Suppressor macrophage (primary cell): ENCODE measurements around the gene DCHS2.
A peak's percentile ranks its signal among the peaks of the same experiment; 100 is the strongest.

Source experiments
- DNase-seq, 4 experiments: peaks; one replicate each; pipeline ENCODE4 v3.0.0-alpha.2; 2020 to 2022

DCHS2 gene

DNA sequence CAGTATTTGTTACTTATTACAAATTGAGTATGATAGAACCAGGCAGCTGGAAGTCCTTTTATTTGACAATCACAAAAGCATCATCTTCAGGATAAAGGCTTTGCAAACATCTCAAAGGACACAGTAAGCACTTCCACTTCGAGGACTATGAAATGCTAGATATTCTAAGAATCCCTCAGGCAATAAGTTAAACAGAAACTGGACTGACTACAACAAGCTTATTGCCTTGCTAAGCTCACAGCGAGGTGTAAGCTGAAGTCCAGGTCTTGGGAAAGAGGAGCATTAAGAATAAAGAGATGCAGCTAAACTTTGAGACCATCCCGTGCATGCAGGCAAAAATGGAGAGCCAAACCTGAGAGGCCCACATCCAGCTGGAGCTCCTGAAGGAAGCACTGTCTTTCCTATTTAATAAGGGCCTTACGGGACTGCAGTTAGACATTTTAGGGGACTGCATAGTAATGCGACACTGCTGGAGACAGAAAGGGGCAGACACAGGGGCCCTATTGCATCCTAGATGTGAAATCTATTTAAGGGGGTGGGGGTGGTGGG is 38.7 kb downstream of the DCHS2 start:
- no peak for DNase-seq

DNA sequence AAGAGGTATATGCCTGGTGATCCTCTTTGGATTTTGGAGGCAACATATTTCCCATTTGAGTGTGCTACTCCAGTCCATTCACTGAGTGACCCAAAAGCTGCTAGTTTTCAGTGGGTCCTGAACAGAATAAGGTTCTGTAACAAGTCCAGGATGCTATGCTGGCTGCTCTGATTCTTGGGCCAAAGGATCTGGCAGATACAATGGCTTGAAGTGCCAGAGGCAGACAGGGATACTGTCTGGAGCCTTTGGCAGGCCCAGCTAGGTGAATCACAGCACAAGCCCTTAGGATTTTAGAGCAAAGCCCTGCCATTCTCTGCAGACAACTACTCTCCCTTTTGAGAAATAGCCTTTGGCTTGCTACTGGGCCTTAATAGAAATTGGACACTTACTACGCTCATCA is 40.6 kb downstream of the DCHS2 start:
- no peak for DNase-seq

DNA sequence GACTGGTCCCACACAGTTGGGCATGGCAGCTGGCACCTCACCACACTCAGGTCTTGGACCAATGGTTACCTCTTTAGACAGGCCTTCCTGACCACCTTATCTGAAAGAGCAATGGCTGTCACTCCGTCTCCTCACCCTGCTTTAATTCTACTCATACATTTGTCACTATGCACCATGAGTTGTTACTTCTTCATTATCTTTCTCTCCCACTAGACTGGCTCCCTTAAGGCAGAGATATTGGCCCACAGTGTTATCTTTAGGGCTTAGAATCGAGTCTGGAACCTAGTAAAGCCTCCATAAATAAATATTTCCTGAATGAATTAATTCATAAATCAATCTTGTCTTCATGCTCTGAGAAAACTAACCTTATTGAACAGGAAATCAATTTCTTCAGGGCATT is 46.6 kb downstream of the DCHS2 start:
- no peak for DNase-seq

DNA sequence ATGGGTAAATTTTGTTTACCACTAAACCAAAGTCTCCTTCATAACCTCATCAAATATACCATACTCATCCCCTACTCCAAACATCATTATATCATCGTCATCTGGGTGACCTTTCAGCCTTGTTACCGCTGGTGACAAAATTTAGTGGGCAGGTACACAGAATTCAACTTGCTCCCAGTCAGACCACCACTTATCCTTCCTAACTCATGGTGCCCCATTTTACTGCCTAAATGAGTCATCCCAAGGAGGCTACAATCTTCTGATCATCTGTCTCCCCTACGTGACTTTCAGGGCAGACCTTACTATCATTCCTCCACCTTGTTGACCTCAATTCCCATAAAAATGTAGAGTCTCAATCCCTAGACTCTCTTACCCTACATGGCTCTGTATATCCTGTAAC is 49.6 kb downstream of the DCHS2 start:
- DNase-seq, result no peak

DNA sequence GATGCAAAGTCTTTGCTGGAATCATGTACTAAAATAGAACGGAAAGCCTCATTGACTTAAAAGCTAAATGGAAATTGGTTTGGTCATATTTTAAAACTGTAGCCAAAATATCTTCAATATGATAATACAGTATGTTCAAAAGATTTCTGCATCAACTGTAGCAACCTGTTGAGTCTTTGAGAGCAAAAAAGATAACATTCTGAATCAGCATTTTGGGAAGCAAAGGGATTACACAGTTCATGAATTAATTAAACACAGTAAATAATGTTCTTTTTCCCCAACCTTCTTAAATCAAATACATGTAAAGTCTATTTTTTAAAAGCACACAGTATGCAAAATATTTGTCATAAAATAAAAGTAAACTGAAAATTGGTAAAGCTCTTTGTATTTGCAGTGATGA is 50.5 kb downstream of the DCHS2 start:
- DNase-seq, result no peak

DNA sequence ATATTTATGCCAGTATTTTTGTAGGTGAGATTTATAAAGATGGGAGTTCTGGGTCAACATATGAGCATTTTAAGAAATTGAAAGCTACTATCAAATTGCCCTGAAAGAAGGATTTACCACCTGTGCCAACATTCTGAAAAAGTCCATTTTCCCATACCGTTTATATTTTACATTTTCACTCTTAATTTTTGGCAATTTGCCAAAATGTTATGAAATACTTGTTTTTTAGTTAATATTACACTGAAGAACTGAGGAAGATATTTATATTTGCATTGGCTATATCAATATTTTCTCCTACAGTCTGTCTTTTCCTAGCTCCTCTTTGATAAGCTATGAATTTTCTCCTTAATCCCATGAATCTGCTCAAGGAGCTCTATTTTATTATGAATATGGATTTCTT is 52.4 kb downstream of the DCHS2 start:
- no peak for DNase-seq

DNA sequence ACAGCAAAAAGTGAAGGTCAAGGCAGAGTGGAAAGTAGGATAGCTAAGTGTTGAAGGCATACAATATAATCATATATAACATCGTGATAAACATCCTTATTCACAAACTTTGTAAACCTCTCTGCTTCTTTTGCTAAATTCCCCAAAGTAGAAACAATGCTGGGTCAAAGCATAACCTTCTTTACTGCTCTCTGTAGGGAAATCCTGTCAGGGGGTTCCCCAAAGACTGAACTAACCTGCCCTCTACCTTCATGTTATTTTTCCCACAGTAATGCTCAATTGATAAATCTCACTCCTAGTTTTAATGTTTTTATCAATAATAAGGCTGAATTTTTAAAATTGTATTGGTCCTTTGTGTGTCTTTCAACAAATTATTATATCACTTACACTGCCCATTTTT is 55.7 kb downstream of the DCHS2 start:
- DNase-seq, result no peak

DNA sequence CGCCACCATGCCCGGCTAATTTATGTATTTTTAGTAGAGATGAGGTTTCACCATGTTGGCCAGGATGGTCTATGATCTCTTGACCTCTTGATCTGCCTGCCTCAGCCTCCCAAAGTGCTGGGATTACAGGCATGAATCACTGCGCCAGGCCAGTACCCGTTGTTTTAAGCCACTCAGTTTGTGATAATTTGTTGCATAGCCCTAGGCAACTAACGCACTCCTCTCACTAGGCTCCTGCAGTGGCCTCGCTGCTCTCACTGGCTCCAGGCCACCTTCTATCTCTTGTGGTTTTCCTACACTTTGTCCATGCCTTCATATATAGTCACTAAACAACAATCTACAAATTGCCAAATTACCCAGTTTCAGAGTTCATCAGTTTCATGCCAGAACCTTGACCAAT is 58.1 kb downstream of the DCHS2 start:
- DNase-seq, result no peak

DNA sequence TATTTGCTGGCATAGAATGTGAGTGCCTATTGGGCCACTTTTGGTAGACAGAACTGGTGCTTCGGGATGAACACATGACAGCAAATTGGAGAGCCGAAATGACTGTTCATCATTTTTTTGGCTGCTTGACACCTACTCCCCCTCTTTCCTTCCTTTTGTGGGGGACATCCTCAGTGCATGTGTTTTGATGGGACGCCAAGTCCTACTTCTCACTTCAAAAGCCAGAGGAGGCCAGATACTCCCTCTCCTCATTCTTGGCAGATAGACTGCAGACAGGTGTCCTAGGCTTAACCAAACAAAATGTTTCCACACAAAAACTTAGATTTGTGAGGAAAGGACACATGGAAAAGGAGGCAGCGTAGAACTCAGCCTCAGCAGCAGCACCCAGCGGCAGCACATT is 62.4 kb downstream of the DCHS2 start:
- DNase-seq, result no peak

DNA sequence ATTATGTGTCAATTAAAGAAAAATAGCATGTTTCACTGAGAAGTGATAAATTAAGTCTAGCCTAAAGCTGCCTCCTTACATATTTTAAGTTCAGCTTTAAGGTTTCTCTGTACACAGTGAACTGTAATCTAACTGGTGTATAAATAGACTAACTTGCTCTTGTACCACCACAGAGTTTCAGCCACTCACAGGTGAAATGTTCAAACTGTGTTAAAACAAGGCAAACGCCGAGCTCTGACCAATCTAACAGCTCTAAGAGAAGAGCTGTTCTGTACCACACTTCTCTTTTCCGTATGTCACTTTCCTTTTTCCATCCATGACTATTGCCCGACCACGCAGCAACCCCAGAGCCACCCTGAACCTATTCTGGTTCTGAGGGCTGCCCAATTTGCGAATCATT is 64.5 kb downstream of the DCHS2 start:
- no peak for DNase-seq

DNA sequence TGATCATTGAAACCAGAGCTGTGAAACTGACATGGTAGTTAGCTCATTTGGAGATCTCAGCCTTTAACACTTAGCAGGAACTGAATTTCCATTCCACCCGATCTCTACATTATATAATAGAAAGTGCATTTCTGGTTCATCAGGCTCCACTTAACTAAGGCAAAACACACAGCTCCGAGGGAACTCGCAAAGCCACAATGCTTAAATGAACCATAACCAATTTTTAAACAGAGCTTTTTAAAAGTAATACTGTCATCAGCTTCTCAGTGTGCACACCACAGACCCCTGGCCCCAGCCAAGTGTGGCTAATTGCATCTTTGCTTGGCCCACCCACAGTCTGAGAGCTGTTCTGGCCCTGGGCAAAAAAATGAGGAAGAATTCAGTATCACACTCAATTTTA is 66.1 kb downstream of the DCHS2 start:
- DNase-seq, result no peak

DNA sequence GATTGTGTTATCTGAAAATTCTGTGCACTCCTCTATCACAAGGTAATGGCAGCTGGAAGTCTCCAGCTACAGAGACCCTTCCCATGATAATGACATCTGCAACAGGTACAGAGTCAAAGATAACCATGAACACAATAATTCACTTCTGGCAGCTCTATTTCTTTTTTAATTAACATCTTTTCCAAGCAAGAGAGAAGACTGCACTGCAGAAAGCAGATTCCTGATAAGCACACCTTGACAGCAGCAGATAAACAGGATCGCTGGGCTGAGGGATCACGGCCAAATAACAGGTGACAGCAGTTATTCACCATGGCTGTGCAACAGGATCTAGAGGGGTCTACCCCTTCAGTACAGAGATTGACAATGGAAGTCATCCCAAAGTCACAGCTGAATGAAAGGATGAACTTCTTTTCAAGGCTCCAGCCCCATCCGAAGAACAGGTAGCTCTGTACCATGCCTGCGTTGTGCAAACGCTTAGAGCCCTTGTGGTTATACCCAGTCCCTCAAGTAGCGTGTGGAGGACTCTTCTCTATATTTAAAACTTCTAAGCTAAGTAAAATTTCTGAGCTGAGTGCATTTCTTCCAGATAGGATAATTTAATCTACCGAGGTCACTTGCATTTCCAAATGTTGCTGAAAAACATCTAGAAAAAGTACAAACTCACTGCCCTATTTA is 66.7 kb downstream of the DCHS2 start:
- no peak for DNase-seq

DNA sequence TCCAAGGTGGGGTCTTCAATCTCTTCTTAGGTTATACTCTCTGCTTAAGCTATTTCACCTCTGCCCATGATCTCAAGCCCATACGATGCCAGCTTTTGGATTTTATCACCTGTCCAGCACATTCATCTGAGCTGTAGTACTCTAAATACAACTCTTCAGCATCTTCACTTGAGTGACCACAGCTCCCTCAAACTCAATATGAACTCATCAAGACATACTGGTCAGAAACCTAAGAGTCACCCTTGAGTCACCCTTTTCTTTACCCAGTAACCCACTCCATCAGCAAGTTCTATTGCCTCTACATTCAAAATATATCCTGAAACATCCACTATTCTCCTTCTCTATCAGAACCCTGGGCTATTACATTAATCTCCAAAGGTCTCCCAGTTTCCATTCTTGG is 69.4 kb downstream of the DCHS2 start:
- no peak for DNase-seq

DNA sequence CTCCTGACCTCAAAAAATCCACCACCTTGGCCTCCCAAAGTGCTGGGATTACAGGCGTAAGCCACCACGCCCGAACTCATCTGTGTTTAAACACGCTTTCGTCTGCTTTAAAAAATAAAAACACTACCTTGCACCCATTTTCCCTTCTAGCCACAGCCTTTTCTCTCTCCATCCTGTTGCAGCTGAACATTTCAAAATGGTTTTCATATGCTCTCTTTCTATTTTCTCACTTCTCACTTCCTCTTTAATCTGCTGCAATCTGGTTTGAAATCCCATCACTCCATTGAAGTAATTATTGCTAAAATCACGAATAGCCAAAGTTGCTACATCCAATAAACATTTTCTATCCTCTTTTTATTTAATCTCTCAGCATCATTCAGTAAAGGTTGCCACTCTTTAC is 70.0 kb downstream of the DCHS2 start:
- DNase-seq, result no peak

DNA sequence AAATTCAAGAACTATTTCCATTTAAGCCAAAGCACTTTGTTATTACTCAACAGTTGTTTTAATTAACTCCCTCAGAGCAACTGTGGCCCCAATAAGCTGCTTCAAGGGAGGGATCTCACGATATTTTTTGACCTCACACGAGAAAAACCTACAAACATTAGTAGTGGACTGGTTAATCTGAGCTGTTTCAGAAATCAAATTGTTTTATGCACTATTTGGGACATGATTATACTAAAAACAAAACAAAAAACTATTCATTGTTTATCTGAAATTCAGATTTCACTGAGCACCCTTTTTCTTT is 74.3 kb downstream of the DCHS2 start:
- no peak for DNase-seq

DNA sequence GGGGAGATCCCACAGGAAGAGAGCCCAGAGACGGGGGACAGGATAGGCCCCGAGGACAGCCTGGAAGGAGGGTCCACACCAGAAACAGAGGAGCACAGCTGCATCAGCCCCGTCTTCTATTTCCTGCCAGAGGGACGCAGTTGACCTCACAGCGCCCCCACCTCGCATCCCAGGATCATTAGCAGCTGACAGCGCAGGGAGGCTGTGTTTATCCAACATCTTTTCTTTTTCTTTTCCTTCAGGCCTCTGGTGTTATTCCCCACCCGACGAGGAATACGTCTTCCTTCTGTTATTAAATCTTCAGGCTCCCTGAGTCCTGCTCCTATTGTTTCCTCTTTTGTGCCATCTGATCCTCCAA is 75.4 kb downstream of the DCHS2 start:
- no peak for DNase-seq

DNA sequence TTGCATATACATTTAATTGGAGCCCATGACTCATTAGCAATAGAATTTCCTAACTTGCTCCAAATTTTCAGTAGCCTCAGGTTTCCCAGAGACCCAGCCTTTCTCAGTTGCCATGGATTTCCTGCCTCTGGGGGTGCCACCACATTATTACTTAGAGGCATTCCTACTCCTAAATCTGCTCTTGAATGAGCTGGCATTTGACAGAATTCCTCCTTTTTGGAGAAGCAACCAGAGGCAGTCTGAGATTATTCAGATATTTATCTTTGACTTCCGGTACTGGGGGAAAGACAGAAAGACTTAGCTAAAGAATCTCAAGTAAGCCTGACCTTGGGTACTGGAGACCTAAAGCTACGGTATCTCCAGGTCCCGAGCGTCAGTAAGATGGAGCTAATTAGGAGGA is 76.3 kb downstream of the DCHS2 start:
- no peak for DNase-seq

DNA sequence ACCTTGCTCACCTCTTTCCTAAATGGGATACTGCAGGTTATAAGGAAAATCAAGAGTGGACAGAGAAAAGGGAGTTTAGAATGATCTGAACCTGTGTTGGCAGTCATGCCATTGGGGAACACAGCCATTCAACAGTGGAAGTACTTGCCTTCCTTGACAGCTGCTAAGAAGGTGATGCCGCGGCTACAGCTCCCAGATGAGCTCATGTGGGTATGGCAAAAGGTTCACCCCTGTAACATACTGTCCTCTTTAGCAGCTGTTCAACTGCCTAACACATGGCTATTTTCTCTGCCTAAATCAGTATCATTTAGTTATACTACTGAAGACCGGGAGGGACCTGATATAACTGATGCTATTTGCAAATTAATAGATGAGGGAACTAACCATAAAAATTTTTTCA is 76.8 kb downstream of the DCHS2 start:
- DNase-seq, result no peak

DNA sequence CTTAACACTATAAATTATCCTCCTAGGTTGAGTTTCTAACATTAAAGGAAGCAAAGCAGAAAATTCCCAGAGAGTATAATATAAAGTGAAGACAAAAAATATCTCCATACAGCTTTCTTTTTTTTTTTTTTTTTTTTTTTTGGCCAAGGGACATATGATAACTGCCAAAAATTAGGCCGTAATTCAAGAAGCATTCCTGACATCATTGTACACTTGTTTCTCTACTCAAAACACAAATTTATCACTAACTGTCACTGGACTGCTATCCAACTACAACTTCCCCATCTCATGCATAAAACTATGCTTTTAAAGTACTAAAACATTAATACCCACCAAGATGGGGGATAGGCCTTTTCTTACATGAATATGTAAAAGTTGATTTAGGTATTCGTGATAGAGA is 77.2 kb downstream of the DCHS2 start:
- no peak for DNase-seq

DNA sequence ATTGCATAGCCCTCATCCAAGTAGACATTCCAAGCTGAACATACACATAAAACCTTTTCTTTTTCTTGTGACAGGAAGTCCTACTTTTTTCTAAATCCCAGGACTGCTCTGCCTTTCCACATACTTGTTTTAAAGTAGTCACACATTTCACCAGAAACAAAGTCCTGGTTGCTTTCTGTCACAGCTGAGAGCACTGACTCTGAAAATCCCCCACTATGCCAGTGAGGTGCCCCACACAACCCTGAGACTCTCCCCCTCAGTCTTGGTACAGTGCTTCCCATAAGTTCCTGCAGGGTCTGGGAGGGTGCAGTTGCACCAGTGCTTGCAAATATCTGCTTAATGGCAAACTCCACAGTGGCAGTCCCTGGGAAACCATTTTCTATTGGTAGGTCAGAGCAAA is 84.2 kb downstream of the DCHS2 start:
- DNase-seq, result no peak

DNA sequence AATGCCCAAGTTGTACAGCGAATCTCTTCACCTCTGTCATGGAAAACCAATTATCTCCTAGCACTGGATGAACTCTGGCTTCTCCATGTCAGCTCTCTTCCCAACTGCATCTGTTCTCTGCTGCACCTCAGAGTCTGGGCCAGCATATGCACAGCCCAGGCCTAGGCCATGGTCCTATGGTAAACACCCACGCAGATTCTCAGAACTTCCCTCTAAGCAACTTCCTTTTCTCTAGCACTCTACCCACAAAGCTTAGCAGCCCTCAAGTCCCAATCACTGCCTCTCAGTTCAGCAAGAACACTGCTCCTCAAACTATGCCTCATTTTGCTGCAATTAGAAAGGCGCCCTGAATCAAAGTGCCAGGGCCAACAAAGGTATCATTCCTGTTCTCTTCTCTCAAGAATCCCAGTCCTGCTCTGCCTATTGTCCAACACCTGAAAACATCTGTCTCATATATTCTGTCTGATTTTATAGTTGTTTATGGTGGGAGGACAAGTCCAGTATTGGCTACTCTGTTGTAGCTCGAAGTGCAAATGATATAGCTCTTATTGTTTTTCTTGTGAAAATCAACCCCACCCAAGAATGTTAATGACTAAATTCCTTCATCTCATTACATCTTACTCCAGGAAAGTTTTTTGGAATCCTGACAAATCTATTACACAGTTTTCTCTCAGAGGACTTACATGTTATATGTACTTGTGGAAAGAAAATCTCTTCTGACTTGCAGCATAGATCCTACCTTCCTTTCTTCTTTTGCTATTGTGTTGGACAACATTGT is 85.4 kb downstream of the DCHS2 start:
- peak; percentile 59 to 81 (median 70) for DNase-seq

DNA sequence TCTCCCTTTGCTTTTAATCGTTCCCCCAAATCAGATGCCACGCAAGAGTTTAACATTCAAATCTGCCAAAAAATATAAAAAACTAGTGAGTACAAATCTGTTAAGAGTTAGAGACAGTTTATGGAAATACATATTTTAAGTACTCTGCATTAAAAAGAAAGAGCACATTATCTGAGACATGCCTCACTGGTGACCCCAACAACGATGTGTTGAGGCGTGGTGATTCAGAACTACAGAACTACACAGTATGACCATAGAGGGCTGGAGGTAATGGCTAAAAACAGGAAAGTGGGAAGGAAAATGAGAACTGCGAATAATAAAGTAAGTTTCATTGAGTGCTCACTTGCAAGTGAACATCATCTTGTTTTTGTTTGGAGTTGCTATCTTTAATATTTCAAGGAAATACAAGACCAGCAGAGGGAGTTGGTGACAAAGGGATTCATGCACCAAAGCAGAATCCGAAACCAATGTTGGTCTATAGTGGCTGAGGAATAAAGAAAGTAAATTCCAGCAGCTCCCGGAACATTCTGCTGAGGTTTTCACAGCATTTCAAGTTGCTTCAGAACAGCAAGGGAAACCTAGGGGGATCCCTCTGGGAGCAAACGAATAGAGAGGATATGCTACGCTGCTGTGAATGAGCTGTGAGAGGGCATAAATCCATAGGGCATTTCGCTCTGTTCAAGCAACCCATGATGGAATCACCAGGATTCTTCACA is 92.2 kb downstream of the DCHS2 start:
- DNase-seq, result no peak

DNA sequence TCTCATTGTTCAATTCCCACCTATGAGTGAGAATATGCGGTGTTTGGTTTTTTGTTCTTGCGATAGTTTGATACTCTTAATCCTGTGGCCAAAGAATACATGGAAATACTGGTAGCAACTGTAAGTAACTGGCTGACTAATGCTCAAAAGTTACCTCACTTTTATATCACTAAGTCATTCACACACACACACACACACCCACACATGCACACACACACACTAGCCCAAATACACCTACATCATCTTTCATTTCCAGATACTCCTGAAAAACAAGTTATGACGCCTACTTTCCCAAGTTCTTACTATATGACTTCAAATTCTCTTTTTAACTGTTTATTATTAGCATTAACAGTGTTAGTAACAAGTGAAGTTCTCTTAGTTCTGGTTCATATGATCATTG is 101.3 kb downstream of the DCHS2 start:
- no peak for DNase-seq

DNA sequence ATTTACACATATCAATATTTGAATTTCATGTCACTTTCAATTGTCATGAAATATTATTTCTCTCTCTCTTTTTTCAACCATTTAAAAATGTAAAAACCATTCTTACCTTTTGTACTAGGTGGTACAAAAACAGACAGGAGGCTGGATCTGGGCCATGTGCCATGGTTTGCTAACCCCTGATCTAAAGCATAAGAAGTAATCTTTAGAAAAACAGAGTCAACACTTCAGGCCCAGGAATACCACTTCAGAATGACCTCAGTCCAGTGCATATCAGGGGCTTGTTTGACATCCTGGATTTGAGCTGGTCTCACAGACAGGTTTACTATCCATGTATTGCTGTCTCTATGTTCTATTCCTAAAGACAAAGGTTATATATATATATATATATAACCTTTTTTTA is 102.5 kb downstream of the DCHS2 start:
- DNase-seq, result no peak
